ENCODE measurements around the gene MTHFD2. TPM values are rescaled to one million over a fixed set of nuclear protein-coding genes. Genes with fewer than 3 reads are reported as not detected.

Gene MTHFD2
- total and polyA plus RNA-seq, 10 donors: 17.8 to 71.1 (median 39.8) TPM

- 70 to 85% (median 74%) methylated on average over 6 of the region's 6 CpGs for WGBS, 5 donors
- H3K27me3 ChIP-seq (replicated peaks in 1 of 7): no peaks in the 10 kb centered on the region
- peaks cover 0 to 8% (median 0%) of the 10 kb centered on the region in 6 donors for H3K36me3 ChIP-seq
- DNase-seq: no peak
- intact Hi-C loops (cut with DNase I; ENCODE audit: low total_unique reads): loop anchor here (5.0 kb wide), 1 partner anchor 83 kb away; no protein-coding TSS in a partner anchor
- peaks cover 0 to 8% (median 2%) of the 10 kb centered on the region in 6 donors for H3K4me1 ChIP-seq
- no peak overlapping the region for H3K27ac ChIP-seq
- TF ChIP-seq CTCF (IDR thresholded peaks at IDR 0.05 in 8 of 11, conservative IDR thresholded peaks at IDR 0.05 in 3 of 11) (no peak), POLR2A (IDR thresholded peaks at IDR 0.05) (no peak), POLR2AphosphoS5 (IDR thresholded peaks at IDR 0.05) (no peak)
- H3K9me3 ChIP-seq: no peaks in the 10 kb centered on the region
- H3K4me3 ChIP-seq: no peak overlapping the region
Measured at GRCh38 chr2:74249406-74250122, 51.1 kb downstream of the MTHFD2 start.

DNA sequence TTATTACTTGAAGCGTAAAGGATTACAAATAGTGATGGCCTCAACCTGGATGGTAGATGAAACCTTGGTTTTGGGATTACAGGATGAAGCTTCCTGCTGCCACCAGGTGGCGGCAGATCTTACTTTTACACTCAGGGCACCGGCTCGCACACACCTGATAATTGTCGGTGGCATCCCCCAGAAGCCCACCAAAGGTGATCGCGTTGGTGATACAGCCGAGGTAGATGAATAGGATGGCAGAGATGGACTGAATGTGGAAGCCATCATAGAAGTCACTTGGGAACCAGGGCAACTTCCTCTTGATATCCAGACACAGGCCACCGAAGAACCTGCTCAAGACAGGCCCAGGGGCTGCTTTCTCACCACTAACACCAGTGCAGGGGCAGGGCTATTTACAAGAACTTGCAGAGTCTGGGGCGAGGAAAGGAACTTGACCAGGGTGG lies 51.8 kb downstream of the MTHFD2 start:
- intact Hi-C loops (cut with DNase I; ENCODE audit: low total_unique reads): loop anchor here (5.0 kb wide), 1 partner anchor 82 kb away; no protein-coding TSS in a partner anchor
- DNase-seq: no peak
- TF ChIP-seq POLR2A (IDR thresholded peaks at IDR 0.05) (no peak), CTCF (IDR thresholded peaks at IDR 0.05 in 8 of 11, conservative IDR thresholded peaks at IDR 0.05 in 3 of 11) (peak; percentile 61 to 87 (median 74)), POLR2AphosphoS5 (IDR thresholded peaks at IDR 0.05) (no peak)
- no peak overlapping the region for H3K27ac ChIP-seq
- no peaks in the 10 kb centered on the region for H3K9me3 ChIP-seq
- peaks cover 0 to 8% (median 2%) of the 10 kb centered on the region in 6 donors for H3K4me1 ChIP-seq
- 33 to 55% (median 46%) methylated on average over 10 of the region's 10 CpGs for WGBS, 5 donors
- no peak overlapping the region for H3K4me3 ChIP-seq
- no peaks in the 10 kb centered on the region for H3K27me3 ChIP-seq (replicated peaks in 1 of 7)
- H3K36me3 ChIP-seq: peaks cover 0 to 12% (median 0%) of the 10 kb centered on the region in 6 donors

DNA sequence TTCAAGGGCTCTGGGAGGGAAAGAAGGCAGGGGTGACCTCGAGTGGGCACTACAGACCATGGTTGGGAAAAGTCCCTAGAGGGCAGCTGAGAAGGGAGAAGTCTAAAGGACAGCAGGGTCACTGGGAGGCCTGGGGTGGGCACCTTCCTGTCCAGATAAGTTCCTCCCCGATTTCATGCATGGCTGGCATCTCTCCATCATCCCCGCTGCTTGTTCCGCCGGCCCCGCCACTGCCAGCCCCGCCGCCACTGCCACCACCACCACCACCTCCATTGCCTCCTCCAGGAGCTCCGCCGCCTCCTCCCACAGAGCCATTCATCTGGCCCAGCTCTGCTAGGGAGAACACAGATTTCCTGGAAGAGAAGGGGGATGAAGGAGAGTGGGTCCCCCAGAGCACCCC lies 53.6 kb downstream of the MTHFD2 start:
- no peak for TF ChIP-seq CTCF (IDR thresholded peaks at IDR 0.05 in 8 of 11, conservative IDR thresholded peaks at IDR 0.05 in 3 of 11)
- no peak for TF ChIP-seq POLR2A (IDR thresholded peaks at IDR 0.05)
- no peak for TF ChIP-seq POLR2AphosphoS5 (IDR thresholded peaks at IDR 0.05)
- Histone ChIP-seq H3K4me1 (peaks cover 0 to 8% (median 2%) of the 10 kb centered on the region in 6 donors), H3K4me3 (no peak overlapping the region), H3K27ac (no peak overlapping the region), H3K9me3 (no peaks in the 10 kb centered on the region), H3K27me3 (replicated peaks in 1 of 7) (no peaks in the 10 kb centered on the region), H3K36me3 (peaks cover 0 to 15% (median 0%) of the 10 kb centered on the region in 6 donors)
- DNase-seq: no peak
- intact Hi-C loops (cut with DNase I; ENCODE audit: low total_unique reads): loop anchor here (5.0 kb wide), 1 partner anchor 80 kb away; no protein-coding TSS in a partner anchor
- 77 to 91% (median 90%) methylated on average over 9 to 10 of the region's 10 CpGs for WGBS, 5 donors

GRCh38 chr2:74252862-74253261 lies 54.4 kb downstream of the MTHFD2 start:
- no peak overlapping the region for H3K27ac ChIP-seq
- H3K9me3 ChIP-seq: no peaks in the 10 kb centered on the region
- WGBS, 5 donors: 82 to 89% (median 88%) methylated on average over 9 of the region's 9 CpGs
- peaks cover 0 to 12% (median 0%) of the 10 kb centered on the region in 6 donors for H3K36me3 ChIP-seq
- H3K4me1 ChIP-seq: peaks cover 0 to 8% (median 2%) of the 10 kb centered on the region in 6 donors
- no peak for DNase-seq
- no peaks in the 10 kb centered on the region for H3K27me3 ChIP-seq (replicated peaks in 1 of 7)
- intact Hi-C loops (cut with DNase I; ENCODE audit: low total_unique reads): loop anchor here (5.0 kb wide), 1 partner anchor 79 kb away; no protein-coding TSS in a partner anchor
- H3K4me3 ChIP-seq: no peak overlapping the region
- TF ChIP-seq CTCF (IDR thresholded peaks at IDR 0.05 in 8 of 11, conservative IDR thresholded peaks at IDR 0.05 in 3 of 11) (no peak), POLR2A (IDR thresholded peaks at IDR 0.05) (no peak), POLR2AphosphoS5 (IDR thresholded peaks at IDR 0.05) (no peak)
